Hematopoietic multipotent progenitor cell treated with erythropoietin and hydrocortisone succinate and interleukin-3 and kit ligand, for 4 days (in vitro differentiated cells): Measurements from ENCODE around the gene ZNF117.
A peak's percentile ranks its signal among the peaks of the same experiment; 100 is the strongest.
"Not testable (repeated sequence)": the region's sequence is repeated elsewhere in the genome, so short reads cannot be mapped to it uniquely, and the experiment has no call there.

Experiments
- DNase-seq: peaks from one replicate; pipeline ENCODE4 v3.0.0-alpha.2; 2015

The ZNF117 gene

DNA sequence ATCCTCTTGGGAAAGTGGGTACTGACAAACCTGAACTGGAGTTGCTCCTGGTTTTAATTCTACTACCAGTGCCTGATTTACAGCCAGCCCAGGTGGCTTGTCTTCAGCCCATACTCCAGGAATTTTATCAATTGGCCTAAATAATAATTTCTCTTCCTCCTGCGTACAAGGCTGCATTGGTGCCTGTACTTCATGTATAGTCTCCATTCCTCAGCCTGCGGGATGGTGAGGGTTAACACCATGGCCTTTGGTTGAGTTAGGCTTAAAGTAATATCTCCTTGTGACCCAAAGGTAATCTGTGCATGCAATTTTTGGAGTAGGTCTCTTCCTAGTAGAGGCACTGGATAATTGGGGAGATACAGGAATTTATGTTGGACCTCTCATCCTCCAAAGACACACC is 5.5 kb upstream of the ZNF117 start:
- DNase-seq = no peak

DNA sequence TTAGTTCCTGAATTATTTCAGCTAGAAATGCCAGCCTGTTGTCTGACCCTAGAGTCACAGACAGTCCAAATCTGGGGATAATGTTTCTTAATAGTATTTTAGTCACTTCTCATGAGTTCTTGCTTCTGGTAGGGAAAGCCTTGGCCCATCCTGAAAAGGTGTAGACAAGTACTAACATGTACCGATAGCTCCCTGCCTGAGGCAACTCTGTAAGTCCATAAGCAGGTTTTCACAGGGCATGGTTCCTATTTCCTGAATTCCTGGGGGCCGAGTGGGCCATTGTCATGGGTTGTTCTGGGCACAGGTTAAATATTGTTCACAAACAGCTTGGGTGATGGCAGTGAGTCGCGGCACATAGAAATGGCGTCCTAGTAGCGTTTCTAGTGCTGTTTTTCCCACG is 3.1 kb upstream of the ZNF117 start:
- no peak for DNase-seq

DNA sequence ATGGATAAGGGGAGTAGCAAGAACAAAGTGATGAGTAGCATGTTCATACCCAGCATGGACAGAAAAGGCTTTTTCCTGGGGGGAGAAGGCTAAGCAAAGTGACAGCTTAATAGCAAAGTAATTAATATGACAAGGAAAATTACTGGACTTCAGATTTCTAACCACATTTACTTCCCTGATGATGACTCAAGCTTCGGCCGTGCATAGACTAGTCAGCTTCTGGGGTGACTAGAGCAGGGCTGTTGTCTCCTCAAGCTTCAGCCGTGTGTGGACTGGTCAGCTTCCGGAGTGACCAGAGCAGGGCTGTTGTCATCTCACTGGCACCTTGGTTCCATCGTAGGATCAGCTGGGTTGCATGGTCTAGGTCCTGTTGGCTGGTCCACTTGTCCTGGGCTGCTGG is 2.1 kb upstream of the ZNF117 start:
- DNase-seq = no peak

DNA sequence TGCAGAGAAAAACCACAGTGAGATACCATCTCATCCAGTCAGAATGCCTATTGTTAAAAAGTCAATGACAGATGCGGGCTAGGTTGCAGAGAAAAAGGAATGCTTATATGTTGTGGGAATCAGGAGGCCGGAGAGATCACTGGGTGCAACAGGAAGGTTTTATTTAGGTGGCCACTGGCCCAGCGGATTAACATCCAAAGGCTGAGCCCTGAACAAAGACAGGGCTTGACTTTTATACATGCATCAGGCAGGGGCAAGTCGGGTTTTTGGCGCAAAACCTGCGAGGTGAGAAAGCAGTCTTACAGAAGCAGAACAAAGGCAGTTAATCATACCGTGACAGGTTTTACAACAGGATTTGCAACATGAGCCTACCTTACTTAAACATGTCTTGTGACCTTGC is 620 bp downstream of the ZNF117 start:
- DNase-seq = no peak

DNA sequence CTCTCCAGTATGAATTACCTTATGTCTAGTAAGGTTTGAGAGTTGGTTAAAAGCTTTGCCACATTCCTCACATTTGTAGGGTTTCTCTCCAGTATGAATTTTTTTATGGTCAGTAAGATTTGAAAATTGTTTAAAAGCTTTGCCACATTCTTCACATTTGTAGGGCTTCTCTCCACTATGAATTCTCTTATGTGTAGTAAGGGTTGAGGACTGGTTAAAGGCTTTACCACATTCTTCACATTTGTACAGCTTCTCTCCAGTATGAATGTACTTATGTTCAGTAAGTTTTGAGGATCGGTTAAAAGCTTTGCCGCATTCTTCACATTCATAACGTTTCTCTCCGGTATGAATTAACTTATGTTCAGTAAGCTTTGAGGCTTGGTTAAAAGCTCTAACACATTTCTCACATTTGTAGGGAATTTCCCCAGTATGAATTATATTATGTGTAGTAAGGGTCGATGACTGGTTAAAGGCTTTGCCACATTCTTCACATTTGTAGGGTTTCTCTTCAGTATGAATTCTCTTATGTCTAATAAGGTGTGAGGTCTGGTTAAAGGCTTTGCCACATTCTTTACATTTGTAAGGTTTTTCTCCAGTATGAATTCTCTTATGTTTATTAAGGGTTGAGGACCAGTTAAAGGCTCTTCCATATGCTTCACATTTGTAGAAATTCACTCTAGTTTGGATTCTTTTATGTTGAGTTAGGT is 12.2 kb downstream of the ZNF117 start:
- DNase-seq = no peak

DNA sequence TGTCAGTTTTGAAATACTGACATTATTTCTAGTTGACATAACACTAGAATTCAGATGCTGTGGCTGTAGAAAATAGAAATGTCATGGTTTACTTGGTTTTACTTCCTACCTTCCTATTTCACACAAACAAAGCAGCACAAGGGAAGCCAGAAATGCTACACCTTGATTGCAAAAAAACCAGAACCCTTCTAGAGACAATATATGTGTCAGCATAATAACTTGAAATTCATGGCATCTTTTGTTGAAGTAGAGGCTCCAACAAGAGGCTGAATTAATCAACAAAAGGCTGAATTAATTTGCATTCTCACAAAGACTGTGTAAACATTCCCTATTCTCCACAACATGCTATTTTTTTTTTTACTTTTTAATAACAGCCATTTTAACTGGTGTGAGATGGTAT is 25.2 kb downstream of the ZNF117 start:
- DNase-seq = no peak

DNA sequence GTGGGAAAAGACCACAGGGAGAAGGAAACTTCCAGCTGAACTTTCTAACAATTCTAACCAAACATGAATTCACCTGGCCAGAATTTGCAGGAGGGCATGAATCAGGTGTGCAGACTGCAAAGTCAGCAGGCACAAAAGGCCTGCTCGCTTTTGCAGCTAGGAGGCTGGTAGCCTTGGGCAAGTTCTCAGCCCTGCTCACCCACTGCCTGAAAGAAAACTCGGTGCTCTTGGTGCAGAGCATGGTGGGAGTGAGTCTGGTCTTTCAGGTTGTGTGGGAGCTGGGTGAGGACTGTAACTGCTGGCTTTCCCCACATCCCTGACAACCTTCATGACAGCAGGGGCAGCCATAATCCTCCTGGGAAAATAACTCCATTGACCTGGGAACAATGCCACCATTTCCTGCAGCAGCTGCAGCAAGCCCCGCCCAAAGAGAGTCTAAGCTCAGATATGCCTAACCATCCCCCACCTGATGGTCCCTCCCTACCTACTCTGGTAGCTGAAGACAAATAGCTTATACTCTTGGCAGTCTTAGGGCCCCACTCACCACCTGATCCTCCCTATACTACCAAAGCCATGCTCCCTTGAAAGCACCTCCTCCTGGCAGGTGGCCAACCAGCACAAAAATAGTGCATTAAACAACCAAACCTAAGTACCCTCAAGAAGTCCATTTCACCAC is 31.6 kb downstream of the ZNF117 start:
- DNase-seq = no peak

DNA sequence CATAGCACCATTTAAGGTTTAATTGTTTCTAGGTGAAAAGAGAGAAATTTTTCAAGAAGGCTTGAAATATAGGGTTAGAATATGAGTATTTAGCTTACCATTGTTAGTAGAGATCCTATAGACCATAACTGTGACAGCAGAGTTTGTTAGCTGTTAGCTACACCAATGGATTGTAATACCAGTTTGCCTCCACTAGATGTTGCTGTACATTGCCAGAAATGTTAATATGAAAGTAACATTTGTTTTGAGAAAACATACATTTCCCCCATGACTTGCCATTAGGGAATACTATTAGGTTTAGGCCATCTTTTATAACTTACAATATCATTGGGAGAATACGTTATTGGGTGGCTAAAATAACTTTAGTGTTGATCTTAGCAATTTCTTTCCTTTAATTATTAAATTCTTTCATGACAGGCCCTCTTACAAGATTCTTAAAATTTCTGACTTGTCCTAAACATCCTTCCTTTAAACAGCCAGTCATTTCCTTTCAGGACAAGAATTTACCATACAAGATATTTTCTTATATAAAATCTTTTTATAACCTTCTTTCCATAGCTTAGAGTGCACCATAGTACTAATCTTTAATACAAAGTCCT is 39.5 kb downstream of the ZNF117 start:
- DNase-seq = peak; percentile 81

DNA sequence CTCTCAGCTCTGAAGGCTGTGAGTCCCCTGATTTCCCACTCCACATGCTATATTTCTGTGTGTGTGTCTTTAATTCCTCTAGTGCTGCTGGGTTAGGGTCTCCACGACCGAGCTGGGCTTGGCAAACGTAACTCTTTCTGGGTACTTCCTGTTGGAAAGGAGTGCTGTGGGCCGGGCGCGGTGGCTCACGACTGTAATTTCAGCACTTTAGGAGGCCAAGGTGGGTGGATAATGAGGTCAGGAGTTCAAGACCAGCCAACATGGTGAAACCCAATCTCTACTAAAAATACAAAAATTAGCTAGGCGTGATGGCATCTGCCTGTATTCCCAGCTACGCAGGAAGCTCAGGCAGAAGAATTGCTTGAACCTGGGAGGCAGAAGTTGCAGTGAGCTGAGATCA is 40.2 kb downstream of the ZNF117 start:
- DNase-seq = not testable (repeated sequence)

DNA sequence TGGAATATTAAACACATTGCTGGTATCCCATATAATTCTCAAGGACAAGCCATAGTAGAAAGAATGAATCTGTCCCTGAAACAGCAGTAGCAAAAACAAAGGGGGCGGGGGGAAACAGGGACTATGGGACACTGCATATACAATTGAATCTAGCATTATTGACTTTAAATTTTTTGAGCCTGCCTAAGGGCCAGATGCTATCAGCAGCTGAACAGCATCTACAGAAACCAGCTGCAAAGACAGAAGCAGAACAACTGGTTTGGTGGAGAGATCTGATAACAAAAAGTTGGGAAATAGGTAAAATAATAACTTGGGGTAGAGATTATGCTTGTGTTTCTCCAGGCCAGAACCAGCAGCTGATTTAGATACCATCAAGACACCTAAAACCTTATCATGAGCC is 42.1 kb downstream of the ZNF117 start:
- not testable (repeated sequence) for DNase-seq

DNA sequence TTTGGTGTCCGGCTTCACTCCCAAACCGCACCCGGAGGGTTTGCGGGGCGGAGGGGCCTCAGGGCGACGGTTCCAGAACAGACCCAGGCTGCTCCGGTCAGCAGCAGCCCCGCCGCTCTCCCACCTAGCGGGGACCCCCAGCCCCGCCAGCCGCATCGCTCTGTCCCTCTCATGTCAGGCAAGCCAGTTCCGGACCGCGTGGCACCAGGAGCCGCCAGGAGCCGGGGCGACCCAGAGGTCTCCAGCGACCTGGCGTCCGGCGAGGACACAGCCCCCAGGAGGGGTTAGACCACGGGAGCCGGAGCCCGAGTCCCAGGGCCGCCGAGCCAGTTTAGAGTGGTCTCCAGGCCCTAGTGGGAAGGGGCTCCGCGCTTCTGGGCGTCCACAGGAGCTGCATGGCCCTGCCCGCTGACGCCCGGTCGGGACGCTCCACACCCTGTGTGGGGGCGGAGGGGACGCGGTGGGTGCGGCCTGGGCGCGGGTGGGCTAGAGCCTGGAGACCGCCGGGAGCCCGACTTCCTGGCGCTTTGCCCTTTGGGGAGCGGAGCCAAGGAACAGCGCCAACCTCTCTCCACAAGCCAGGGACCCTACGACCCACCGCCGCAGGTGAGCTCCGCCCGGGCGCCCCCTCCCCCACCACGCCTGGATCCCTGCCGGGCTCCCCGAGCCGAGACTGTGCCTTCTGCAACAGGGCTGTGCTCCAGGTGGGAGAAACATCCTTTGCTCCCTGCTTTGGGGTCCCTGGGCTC is 43.4 kb downstream of the ZNF117 start:
- DNase-seq = peak; percentile 43

DNA sequence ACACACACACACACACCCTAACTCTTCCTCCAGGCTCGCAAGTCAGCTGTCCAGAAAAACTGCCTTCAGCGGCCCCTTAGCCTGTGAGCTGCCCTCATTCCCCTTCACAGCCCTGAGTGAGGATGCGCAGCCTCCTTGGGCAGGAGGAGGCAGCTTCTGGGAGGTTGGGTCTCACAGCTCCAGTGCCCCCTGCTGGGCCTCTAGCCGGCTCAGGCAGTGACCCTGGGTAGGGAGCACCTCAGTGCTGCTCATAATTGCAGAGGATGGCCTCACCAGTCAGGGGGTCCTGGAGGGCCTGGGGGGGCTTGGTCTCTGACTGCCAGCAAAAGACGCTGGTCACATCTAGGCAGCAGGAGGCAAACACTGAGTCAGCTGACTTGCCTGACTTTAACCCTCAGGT is 44.1 kb downstream of the ZNF117 start:
- peak; percentile 56 for DNase-seq

DNA sequence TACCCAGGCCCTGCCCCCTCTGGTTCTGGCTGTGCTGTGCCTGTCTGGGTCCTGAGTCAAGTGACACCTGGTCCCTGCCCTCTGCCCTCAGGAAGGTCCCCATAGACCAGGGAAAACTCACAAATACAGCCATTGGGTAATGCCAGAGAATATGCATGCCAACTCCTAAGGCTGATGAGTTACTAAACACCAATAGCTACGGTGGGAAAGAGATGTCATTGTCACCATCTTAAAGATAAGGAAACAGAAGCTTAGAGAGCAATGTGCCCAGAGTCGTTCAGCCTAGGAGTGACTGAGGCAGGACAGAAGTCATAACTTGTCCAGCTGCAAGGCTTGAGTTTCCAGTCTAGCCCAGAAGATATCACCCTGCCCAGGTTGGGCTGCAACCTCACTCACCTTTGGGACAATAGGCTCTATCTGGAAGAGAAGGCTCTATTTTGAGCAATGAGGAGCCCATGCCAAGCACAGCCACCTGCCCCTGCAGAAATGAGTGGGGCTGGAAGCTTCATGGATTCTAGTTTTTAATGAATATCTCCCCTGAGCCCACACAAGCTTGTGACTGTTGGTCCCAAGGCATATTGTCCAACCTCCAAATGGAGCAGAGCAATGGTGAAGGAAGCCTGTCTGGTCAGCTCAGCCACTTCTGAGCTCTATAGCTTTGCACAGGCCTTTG is 45.2 kb downstream of the ZNF117 start:
- DNase-seq = peak; percentile 42

DNA sequence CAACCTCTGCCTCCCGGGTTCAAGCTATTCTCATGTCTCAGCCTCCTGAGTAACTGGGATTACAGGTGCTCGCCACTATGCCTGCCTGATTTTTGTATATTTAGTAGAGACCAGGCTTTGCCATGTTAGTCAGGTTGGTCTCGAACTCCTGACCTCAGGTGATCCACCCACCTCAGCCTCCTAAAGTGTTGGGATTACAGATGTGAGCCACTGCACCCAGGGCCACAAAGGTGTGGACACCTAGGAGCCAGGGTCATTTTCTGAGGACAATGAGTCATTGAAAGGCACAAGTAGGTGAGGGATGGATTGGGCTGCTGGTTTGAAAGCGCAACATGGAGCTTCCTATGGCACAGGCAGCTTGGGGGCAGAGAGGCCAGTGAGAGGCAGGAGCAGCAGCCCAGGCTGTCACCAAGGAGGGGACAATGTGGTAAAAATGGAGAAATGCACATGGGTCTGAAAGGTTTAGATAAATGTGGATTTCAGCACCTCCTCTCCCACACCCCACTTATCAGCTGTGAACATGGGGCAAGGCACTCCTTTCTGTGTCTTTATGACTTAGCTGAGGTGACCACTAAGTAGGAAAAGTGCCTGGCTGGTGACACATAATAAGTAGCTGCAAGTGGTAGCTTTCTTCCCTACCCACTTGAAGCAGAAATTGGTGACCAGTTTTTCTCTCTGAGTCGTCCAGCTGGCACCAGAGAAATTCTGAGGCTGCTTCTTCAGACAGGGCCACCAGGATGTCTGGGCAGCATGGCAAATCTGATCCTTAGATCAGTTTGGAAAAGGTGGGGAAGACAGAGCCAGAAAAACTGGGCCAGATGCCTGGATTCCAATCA is 46.0 kb downstream of the ZNF117 start:
- peak; percentile 94 for DNase-seq

DNA sequence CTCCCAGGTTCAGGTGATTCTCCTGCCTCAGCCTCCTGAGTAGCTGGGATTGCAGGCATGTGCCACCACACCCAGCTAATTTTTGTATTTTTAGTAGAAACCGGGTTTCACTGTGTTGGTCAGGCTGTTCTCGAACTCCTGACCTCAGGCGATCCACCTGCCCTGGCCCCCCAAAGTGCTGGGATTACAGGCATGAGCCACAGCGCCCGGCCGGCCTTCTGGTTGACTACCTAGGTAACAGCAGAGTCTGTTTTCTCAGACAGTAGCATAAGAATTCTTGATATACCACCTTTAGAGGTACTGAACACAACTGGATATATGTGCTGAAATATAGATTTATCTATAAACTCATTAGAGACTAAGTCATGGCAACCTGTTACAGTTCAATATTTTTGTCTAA is 50.8 kb downstream of the ZNF117 start:
- DNase-seq = not testable (repeated sequence)

DNA sequence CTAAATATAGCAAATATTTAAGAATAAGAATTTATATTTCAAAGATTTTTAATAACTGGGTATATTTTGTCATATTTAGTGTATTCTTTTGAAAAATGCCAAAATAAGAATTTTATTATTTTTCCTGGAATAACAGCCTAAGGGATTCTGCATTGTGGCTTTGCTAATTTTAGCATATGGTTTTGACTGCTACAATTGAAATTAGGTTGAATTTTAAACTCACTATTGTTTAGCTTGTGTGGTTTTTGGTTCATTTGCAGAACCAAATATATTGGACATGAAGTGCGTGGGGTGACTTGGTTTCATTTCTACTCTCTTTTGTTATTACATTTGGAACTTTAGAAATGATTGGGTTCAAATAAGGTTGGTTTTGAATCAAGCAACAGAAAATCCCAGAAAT is 52.3 kb downstream of the ZNF117 start:
- no peak for DNase-seq

DNA sequence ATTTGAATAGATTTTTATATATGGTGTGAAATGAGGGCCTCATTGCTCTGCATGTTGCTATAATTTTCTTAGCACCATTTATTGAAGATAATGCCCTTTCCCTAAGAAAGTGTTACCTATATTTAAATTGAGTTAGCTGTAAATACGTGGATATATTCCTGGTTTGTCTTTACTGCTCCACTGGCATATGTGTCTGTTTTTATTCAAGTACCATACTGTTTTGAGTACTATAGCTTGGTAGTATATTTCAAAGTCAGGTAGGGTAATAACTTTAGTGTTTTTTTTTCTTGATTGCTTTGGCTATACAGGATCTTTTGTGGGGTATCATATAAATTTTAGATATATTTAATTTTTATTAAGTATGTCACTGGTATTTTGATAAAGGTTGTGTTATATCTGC is 56.4 kb downstream of the ZNF117 start:
- DNase-seq = no peak

DNA sequence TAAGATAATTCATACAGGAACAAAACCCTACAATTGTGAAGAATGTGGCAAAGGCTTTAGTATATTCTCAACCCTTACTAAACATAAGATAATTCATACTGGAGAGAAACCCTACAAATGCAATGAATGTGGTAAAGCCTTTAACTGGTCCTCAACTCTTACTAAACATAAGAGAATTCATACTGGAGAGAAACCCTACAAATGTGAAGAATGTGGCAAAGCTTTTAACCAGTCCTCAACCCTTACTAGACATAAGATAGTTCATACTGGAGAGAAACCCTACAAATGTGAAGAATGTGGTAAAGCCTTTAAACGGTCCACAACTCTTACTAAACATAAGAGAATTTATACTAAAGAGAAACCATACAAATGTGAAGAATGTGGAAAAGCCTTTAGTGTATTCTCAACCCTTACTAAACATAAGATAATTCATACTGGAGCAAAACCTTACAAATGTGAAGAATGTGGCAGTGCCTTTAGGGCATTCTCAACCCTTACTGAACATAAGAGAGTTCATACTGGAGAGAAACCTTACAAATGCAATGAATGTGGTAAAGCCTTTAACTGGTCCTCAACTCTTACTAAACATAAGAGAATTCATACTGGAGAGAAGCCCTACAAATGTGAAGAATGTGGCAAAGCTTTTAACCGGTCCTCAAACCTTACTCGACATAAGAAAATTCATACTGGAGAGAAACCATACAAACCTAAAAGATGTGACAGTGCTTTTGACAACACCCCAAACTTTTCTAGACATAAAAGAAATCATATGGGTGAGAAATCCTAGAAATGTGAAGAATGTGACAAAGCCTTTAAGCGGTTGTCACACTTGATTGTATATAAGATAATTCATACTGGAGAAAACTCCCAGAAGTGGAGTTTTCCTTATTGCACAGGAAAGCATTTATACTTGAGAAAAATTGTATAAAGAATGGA is 62.3 kb downstream of the ZNF117 start:
- not testable (repeated sequence) for DNase-seq
